Measurements from ENCODE around the gene PRPF19.

PRPF19 gene

DNA sequence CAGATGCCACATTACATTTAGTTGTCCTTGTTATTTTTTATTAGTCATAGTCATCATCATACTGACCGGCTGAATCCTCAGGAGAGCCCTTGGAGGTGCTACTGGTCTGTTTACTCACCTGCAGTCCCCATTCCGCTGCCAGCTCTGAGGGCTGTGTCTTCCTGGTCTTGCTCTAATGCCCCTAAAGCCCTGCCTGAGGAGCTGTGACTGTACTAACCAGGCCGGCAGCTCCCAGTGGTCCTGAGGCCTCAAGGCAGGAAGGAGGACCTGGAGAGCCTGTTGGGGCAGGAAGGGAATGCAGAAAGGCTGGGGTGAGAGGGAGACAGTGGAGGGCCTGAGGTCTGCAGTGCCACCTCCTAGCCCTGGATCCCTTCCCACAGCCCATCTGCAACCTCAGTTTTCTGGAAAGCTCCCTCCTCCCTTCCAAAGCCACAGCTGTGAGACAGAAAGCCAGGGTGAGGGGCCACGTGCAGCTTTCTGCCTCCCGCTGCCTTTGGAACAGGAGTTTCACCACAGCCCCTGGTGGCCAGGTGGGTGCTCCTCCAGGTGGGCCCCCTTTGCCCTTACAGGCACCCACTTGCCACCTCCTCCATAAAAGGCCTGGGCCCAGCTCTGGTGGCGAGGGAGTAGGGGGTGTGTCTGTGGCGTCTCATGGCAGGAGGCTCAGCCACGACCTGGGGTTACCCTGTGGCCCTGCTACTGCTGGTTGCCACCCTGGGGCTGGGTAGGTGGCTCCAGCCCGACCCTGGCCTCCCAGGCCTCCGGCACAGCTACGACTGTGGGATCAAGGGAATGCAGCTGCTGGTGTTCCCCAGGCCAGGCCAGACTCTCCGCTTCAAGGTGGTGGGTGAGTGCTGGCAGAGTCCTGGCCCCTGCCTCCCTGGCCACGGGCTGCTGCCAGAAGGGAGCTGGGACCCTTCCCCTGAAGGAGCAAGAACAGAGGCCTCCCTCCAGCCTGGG, 39.2 kb downstream of the PRPF19 start, which contains the start of gene ZP1:
TSS of gene ZP1 (plus strand) at position 632 of the 960 bp plus-strand sequence. CDS start at position 652, 20 bp downstream.
- in situ Hi-C loops (cut with MboI; ENCODE audit: low pct_unique_long_range_greater_than_20kb, low sequenced_read_pairs, unreplicated experiment): no loop called here
- DNase-seq (ENCODE audit: low spot score): no peak
- TF ChIP-seq CTCF (IDR thresholded peaks at IDR 0.05; ENCODE audit: extremely low read depth, insufficient read depth, missing control alignments): no peak

GRCh38 chr11:60864856-60865513, 41.4 kb downstream of the PRPF19 start:
- DNase-seq (ENCODE audit: low spot score): no peak
- no peak for TF ChIP-seq CTCF (IDR thresholded peaks at IDR 0.05; ENCODE audit: extremely low read depth, insufficient read depth, missing control alignments)
- in situ Hi-C loops (cut with MboI; ENCODE audit: low pct_unique_long_range_greater_than_20kb, low sequenced_read_pairs, unreplicated experiment): no loop called here

GRCh38 chr11:60863550-60864521, 42.5 kb downstream of the PRPF19 start:
- in situ Hi-C loops (cut with MboI; ENCODE audit: low pct_unique_long_range_greater_than_20kb, low sequenced_read_pairs, unreplicated experiment): no loop called here
- no peak for TF ChIP-seq CTCF (IDR thresholded peaks at IDR 0.05; ENCODE audit: extremely low read depth, insufficient read depth, missing control alignments)
- DNase-seq (ENCODE audit: low spot score): no peak

DNA sequence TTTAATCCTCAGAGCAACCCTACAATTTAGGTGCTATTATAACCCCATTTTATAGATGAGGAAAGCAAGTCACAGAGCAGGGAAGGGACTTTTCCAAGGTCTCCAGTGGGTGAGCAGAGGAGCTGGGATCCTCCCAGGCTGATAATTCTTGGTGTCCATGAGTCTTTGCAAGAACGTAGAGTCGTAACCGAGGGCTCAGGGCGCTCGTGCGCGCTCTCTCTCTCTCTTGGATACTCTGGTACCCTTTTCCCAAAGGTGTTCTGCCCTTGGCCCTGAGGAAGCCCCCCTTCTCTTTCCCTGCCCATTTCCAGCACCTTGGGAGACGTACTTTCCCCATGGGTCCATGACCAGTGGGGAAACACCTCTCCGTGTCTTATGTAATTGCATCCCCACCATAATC, 44.2 kb downstream of the PRPF19 start:
- no peak for TF ChIP-seq CTCF (IDR thresholded peaks at IDR 0.05; ENCODE audit: extremely low read depth, insufficient read depth, missing control alignments)
- in situ Hi-C loops (cut with MboI; ENCODE audit: low pct_unique_long_range_greater_than_20kb, low sequenced_read_pairs, unreplicated experiment): no loop called here
- no peak for DNase-seq (ENCODE audit: low spot score)

GRCh38 chr11:60860943-60861342, 45.4 kb downstream of the PRPF19 start:
- in situ Hi-C loops (cut with MboI; ENCODE audit: low pct_unique_long_range_greater_than_20kb, low sequenced_read_pairs, unreplicated experiment): no loop called here
- no peak for TF ChIP-seq CTCF (IDR thresholded peaks at IDR 0.05; ENCODE audit: extremely low read depth, insufficient read depth, missing control alignments)
- DNase-seq (ENCODE audit: low spot score): no peak

Measured in GM13977 (cell line).